ENCODE results near the gene SESN2.

The SESN2 gene

GRCh38 chr1:28249866-28250295 lies 9.4 kb upstream of the SESN2 start:
- no peak for DNase-seq

- DNase-seq, result no peak
Measured at GRCh38 chr1:28256197-28256827, 3.0 kb upstream of the SESN2 start.

- DNase-seq, result no peak
Measured at GRCh38 chr1:28257736-28258135, 1.6 kb upstream of the SESN2 start.

GRCh38 chr1:28258628-28259251 lies 578 bp upstream of the SESN2 start:
- no peak for DNase-seq

GRCh38 chr1:28259934-28260802 lies 850 bp downstream of the SESN2 start:
- DNase-seq, result peak in 2 of 4 experiments; percentile 15 to 22

GRCh38 chr1:28260803-28261174 lies 1.5 kb downstream of the SESN2 start:
- no peak for DNase-seq

GRCh38 chr1:28264897-28265296 lies 5.6 kb downstream of the SESN2 start:
- DNase-seq, result no peak

- no peak for DNase-seq
Measured at GRCh38 chr1:28265577-28265976, 6.3 kb downstream of the SESN2 start.

GRCh38 chr1:28266920-28267322 lies 7.6 kb downstream of the SESN2 start:
- no peak for DNase-seq

- no peak for DNase-seq
Measured at GRCh38 chr1:28267633-28268032, 8.3 kb downstream of the SESN2 start.

- no peak for DNase-seq
Measured at GRCh38 chr1:28269529-28269928, 10.2 kb downstream of the SESN2 start.

GRCh38 chr1:28272215-28272852 lies 13.0 kb downstream of the SESN2 start:
- DNase-seq, result no peak

GRCh38 chr1:28273216-28273860 lies 14.0 kb downstream of the SESN2 start:
- no peak for DNase-seq

- no peak for DNase-seq
Measured at GRCh38 chr1:28278763-28279162, 19.4 kb downstream of the SESN2 start.

- DNase-seq, result no peak
Measured at GRCh38 chr1:28279721-28280120, 20.4 kb downstream of the SESN2 start.

GRCh38 chr1:28280501-28280900 lies 21.2 kb downstream of the SESN2 start:
- DNase-seq, result no peak

GRCh38 chr1:28280977-28281381 lies 21.7 kb downstream of the SESN2 start:
- no peak for DNase-seq

- DNase-seq, result no peak
Measured at GRCh38 chr1:28281608-28282425, 22.5 kb downstream of the SESN2 start.

GRCh38 chr1:28282426-28283407 lies 23.4 kb downstream of the SESN2 start:
- DNase-seq, result no peak

- DNase-seq, result no peak
Measured at GRCh38 chr1:28286111-28286510, 26.8 kb downstream of the SESN2 start.

- DNase-seq, result no peak
Measured at GRCh38 chr1:28288487-28288886, 29.2 kb downstream of the SESN2 start.
